Mesangial cell (primary cell): ENCODE data around the gene NOS2. TPM values are rescaled to one million over a fixed set of nuclear protein-coding genes. Genes with fewer than 3 reads are reported as not detected.

Experiments
- total RNA-seq: library from RNA; depleted of rRNA; stranded (reverse); fragments of >200 nt; gene quantifications from 2 replicates; pipeline ENCODE4 v1.2.3, GENCODE V29; 2015

Gene NOS2
- under 0.01 TPM in 1 of 2 replicates, not detected in the other for total RNA-seq

GRCh38 chr17:27800522-27800921 lies at the start of gene NOS2:
NOS2 (minus strand) TSS chr17:27800529; CDS start chr17:27798809, 1,720 bp downstream.

Other genes starting within 250 kb of the NOS2 start
- gene LGALS9, start 169.3 kb downstream of the NOS2 start, total RNA-seq: 0.38 TPM in 1 of 2 replicates, not detected in the other
- 2.1 and 17.2 TPM in 2 replicates for gene LYRM9, start 92.8 kb upstream of the NOS2 start, total RNA-seq
- 10.9 and 16.5 TPM in 2 replicates for gene NLK, start 242.1 kb upstream of the NOS2 start, total RNA-seq